ENCODE measurements around the gene SLC47A2. TPM values are rescaled to one million over a fixed set of nuclear protein-coding genes. Genes with fewer than 3 reads are reported as not detected.

The SLC47A2 gene
- total RNA-seq, 1 experiment from 2014 or later, result not detected

DNA sequence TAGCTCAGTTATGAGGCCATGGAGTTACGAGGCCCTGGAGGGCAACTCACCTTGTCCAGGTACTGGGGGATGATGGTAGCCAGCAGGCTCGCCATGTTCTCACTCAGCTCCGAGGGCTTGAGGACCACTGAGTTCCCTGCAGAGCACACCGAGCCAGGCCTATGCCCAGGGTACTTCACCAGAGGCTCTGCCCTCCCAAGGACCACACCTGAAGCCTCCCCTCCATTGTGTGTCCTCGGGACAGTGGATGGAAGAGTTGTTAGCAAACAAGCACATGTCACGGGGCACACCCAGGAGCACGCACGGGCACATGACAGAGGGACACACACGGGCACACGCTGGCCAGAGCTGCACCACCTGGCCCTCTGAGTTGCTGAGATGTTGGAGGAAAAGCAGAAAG lies 26.1 kb upstream of the SLC47A2 start:
- TF ChIP-seq CTCF (IDR thresholded peaks at IDR 0.05), result no peak
- no peak for TF ChIP-seq SIN3A (IDR thresholded peaks at IDR 0.05; ENCODE audit: borderline replicate concordance, insufficient read depth, low read depth, low read length)
- TF ChIP-seq TCF7L2 (IDR thresholded peaks at IDR 0.05; ENCODE audit: low read depth, low read length), result no peak
- TF ChIP-seq REST (IDR thresholded peaks at IDR 0.05; ENCODE audit: insufficient read depth in 1 of 2, low read depth in 2 of 2, low read length in 1 of 2), result no peak
- TF ChIP-seq POLR2AphosphoS5 (IDR thresholded peaks at IDR 0.05; ENCODE audit: low read depth, low read length), result no peak
- H3K4me1 ChIP-seq (ENCODE audit: control insufficient read depth, insufficient read depth, low read length), result no peaks in the 10 kb centered on the region
- ChIA-PET POLR2A (no interaction called here), CTCF (no interaction called here)
- intact Hi-C loops (cut with micrococcal nuclease; ENCODE audit: unreplicated experiment), result no loop called here
- DNase-seq (ENCODE audit: low read depth, low spot score), result no peak
- H3K4me3 ChIP-seq (ENCODE audit: low read depth in 2 of 2, low read length in 2 of 2), result no peak overlapping the region
- in situ Hi-C loops (cut with HindIII; ENCODE audit: low pct_unique_long_range_greater_than_20kb, low sequenced_read_pairs), result no loop called here
- ATAC-seq, result no peak
- H3K27me3 ChIP-seq (ENCODE audit: control insufficient read depth, insufficient read depth, low read length), result no peaks in the 10 kb centered on the region
- no peaks in the 10 kb centered on the region for H3K9me3 ChIP-seq (ENCODE audit: control insufficient read depth, insufficient read depth, low read depth, low read length)
- no TSS peak for BruUV-seq (replicated peaks)
- H3K36me3 ChIP-seq (ENCODE audit: control insufficient read depth, insufficient read depth, low read length), result no peaks in the 10 kb centered on the region
- no peak overlapping the region for H3K27ac ChIP-seq (ENCODE audit: low read length)

- in situ Hi-C loops (cut with HindIII; ENCODE audit: low pct_unique_long_range_greater_than_20kb, low sequenced_read_pairs), result no loop called here
- no peaks in the 10 kb centered on the region for H3K4me1 ChIP-seq (ENCODE audit: control insufficient read depth, insufficient read depth, low read length)
- no peaks in the 10 kb centered on the region for H3K9me3 ChIP-seq (ENCODE audit: control insufficient read depth, insufficient read depth, low read depth, low read length)
- POLR2A ChIA-PET, result no interaction called here
- no peak overlapping the region for H3K4me3 ChIP-seq (ENCODE audit: low read depth in 2 of 2, low read length in 2 of 2)
- H3K27ac ChIP-seq (ENCODE audit: low read length), result no peak overlapping the region
- ATAC-seq, result no peak
- H3K27me3 ChIP-seq (ENCODE audit: control insufficient read depth, insufficient read depth, low read length), result no peaks in the 10 kb centered on the region
- intact Hi-C loops (cut with micrococcal nuclease; ENCODE audit: unreplicated experiment), result no loop called here
- no peak for TF ChIP-seq REST (IDR thresholded peaks at IDR 0.05; ENCODE audit: insufficient read depth in 1 of 2, low read depth in 2 of 2, low read length in 1 of 2)
- TF ChIP-seq POLR2AphosphoS5 (IDR thresholded peaks at IDR 0.05; ENCODE audit: low read depth, low read length), result no peak
- no peak for TF ChIP-seq TCF7L2 (IDR thresholded peaks at IDR 0.05; ENCODE audit: low read depth, low read length)
- no peak for TF ChIP-seq CTCF (IDR thresholded peaks at IDR 0.05)
- no peak for TF ChIP-seq SIN3A (IDR thresholded peaks at IDR 0.05; ENCODE audit: borderline replicate concordance, insufficient read depth, low read depth, low read length)
- CTCF ChIA-PET, result no interaction called here
- H3K36me3 ChIP-seq (ENCODE audit: control insufficient read depth, insufficient read depth, low read length), result no peaks in the 10 kb centered on the region
- DNase-seq (ENCODE audit: low read depth, low spot score), result no peak
- BruUV-seq (replicated peaks), result no TSS peak
Measured at GRCh38 chr17:19741832-19742457, 25.6 kb upstream of the SLC47A2 start.
